ENCODE results near the gene LDLRAD3. TPM values are rescaled to one million over a fixed set of nuclear protein-coding genes. Genes with fewer than 3 reads are reported as not detected.
A peak's percentile ranks its signal among the peaks of the same experiment; 100 is the strongest.

Gene LDLRAD3
- total and polyA plus RNA-seq, 5 donors = 1.8 to 7.0 (median 3.5) TPM

DNA sequence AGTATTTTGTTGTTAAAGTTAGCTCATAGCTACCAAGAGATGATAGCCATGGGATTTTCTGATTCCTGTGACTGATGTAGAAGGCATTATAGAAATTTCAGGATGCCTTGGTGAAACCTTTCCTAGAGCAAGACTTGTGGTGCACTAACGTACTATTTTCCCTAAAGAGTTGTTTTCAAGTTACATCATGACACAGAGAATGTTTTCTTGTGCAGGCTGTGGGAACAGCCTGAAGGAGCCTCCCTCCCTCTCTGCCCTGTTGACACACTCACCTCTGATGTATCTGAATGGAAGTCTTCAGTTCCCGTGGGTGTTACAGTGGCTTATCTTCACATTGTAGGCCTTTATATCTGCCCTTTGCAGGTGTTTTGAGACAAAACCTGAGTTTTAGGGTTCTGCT lies 121.6 kb downstream of the LDLRAD3 start:
- ATAC-seq (peak in 1 of 2 donors; percentile 57), DNase-seq (no peak)
- intact Hi-C loops (cut with DNase I) = no loop called here
- no peaks in the 10 kb centered on the region for H3K4me1 ChIP-seq (ENCODE audit: control insufficient read depth, insufficient read depth, low read length)
- no peak overlapping the region for H3K27ac ChIP-seq (ENCODE audit: low read length)
- H3K9me3 ChIP-seq (ENCODE audit: control insufficient read depth, low read length) = peaks cover 5% of the 10 kb centered on the region
- no peaks in the 10 kb centered on the region for H3K27me3 ChIP-seq (ENCODE audit: control insufficient read depth, insufficient read depth)
- H3K4me3 ChIP-seq (ENCODE audit: low read length) = no peak overlapping the region
- WGBS = 77% methylated on average over 2 of the region's 2 CpGs

DNA sequence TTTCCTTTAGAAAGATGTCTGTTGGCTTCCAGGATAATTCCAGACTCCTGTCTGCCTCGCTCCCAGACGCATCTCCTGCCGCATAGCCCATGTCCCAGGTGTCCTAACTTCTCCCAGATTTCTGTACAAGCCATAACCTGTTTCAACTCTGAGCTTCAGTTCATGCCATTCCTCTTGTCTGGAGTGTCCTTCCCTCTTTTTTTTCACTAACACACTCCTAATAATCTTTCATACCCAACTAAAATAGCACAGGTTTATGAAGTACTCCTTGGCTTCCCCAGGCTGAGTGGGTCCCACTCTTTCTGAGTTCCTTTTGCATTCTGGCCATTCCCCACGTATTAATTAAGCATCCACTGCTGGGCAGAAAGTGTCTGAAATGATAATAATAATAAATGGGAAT lies 123.0 kb downstream of the LDLRAD3 start:
- 87% methylated on average over 4 of the region's 4 CpGs for WGBS
- Histone ChIP-seq H3K27me3 (ENCODE audit: control insufficient read depth, insufficient read depth) (no peaks in the 10 kb centered on the region), H3K9me3 (ENCODE audit: control insufficient read depth, low read length) (peaks cover 5% of the 10 kb centered on the region), H3K27ac (ENCODE audit: low read length) (no peak overlapping the region), H3K4me3 (ENCODE audit: low read length) (no peak overlapping the region), H3K4me1 (ENCODE audit: control insufficient read depth, insufficient read depth, low read length) (no peaks in the 10 kb centered on the region)
- ATAC-seq (no peak), DNase-seq (no peak)
- intact Hi-C loops (cut with DNase I) = no loop called here

DNA sequence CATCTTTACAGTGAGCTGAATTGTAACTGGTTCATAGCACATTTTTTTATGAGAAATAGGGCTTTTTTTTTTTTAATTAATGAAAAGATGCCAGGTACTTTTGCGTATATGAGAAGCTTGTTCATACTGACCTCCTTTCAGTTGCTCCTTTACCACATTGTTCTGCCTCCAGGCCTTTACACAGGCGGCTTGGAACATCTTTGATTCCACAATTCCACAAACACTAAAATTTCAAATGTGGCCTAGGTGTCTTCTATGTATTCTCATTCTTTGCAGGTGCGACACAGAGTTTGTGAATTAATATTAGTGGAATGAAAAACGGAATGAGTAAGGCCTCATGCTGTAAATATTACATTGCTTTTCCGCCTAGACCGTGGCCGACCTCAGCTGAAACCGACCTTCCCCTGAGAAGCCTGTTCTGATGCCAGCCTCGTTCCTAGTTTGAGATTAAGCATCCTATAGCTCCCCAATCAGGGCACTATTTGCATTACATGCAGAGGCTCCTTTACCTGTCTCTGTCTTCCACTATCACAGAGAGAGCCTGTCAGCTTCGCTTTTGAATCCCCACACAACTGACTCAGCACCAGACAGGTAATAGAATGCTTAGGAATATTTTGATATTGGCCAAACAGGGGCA lies 125.8 kb downstream of the LDLRAD3 start:
- H3K9me3 ChIP-seq (ENCODE audit: control insufficient read depth, low read length) = peaks cover 5% of the 10 kb centered on the region
- 90% methylated on average over 10 of the region's 10 CpGs for WGBS
- DNase-seq = no peak
- H3K27me3 ChIP-seq (ENCODE audit: control insufficient read depth, insufficient read depth) = no peaks in the 10 kb centered on the region
- peaks cover 4% of the 10 kb centered on the region for H3K4me1 ChIP-seq (ENCODE audit: control insufficient read depth, insufficient read depth, low read length)
- H3K27ac ChIP-seq (ENCODE audit: low read length) = no peak overlapping the region
- no peak overlapping the region for H3K4me3 ChIP-seq (ENCODE audit: low read length)
- intact Hi-C loops (cut with DNase I) = no loop called here
- no peak for ATAC-seq

DNA sequence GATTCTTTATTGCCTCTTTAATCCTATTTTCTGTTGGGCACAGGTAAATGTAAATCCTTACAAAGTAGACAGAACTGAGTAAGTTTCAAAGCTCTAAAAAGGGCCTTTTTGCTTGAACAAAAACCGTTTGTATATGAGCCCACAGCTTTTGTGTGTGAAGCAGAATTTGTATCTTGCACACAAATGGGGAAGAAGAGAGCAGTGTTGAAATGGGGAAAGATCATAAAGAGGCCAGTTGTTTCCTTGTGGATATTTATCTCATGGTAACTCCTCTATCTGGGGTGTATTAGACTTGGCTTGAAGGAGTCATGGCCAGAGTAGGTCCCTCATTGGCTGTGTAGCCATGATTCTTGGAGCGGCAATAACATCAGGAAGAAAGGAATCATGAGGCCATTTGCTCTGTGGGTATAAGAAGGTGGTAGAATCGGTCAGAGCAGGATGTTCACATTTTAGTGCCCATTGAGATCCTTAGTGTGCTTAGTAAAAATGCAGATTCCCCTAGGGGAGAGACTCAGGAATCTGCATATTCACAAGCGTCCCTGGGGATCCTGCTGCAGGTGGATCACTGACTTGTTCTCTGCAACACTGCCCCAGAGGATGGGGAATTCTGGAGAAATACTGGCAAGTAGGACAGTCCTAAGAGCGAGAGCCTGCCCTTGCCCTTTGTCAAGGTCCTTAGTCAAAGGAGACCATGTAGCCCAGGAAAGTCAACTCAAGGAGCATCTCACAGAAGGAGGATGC lies 126.5 kb downstream of the LDLRAD3 start:
- intact Hi-C loops (cut with DNase I) = no loop called here
- no peak overlapping the region for H3K4me3 ChIP-seq (ENCODE audit: low read length)
- peaks cover 4% of the 10 kb centered on the region for H3K4me1 ChIP-seq (ENCODE audit: control insufficient read depth, insufficient read depth, low read length)
- 76% methylated on average over 5 of the region's 5 CpGs for WGBS
- H3K9me3 ChIP-seq (ENCODE audit: control insufficient read depth, low read length) = peaks cover 5% of the 10 kb centered on the region
- H3K27ac ChIP-seq (ENCODE audit: low read length) = no peak overlapping the region
- ATAC-seq = no peak
- DNase-seq = no peak
- H3K27me3 ChIP-seq (ENCODE audit: control insufficient read depth, insufficient read depth) = no peaks in the 10 kb centered on the region

DNA sequence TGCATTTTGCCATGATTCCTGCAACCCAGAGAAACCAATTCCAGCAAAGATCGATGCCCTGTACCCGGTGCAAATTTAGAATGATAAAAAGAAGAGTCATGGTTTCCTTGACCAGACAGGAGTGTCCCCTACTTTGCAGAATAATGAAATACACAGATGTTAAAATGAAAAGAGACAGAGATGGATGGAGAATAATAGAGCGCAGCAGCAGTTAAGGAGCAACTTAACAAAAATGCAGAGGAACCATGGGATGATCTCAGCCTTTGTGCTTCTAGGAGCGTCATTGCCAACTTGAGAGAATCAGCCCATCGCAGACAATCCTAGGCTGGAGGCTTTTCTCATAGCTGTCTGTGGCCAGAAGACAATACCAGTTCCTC lies 127.1 kb downstream of the LDLRAD3 start:
- no peak overlapping the region for H3K4me3 ChIP-seq (ENCODE audit: low read length)
- 91% methylated on average over 5 of the region's 5 CpGs for WGBS

DNA sequence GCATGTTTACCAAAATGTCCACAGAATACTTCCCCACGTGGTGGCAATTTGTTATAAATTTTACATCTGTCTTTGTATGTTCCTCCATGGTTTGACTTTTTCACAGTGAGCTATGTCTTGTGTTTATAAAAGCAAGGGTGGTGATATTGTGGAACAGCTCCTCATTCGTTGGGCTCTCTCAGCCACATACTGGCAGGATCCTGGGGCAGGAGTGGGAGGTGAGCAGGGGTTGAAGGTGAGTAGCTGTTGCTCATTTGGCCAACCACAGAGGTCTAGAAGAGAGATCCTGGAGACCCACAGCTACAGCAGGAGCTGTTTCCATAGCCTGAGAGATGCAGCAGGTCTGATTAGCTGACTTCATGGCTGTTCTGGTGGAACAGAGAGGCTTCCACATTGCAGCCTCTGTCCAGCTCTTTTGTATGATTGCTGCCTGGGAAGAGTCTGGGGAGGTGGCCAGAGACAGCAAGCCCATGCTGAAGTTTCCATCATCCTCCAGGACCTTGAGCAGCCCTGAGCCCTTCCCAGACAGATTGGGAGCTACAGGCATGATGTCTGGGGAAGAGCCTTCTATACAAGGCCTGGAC lies 128.1 kb downstream of the LDLRAD3 start:
- no peak for ATAC-seq
- DNase-seq = no peak
- Histone ChIP-seq H3K4me3 (ENCODE audit: low read length) (no peak overlapping the region), H3K27me3 (ENCODE audit: control insufficient read depth, insufficient read depth) (no peaks in the 10 kb centered on the region), H3K4me1 (ENCODE audit: control insufficient read depth, insufficient read depth, low read length) (peaks cover 4% of the 10 kb centered on the region), H3K9me3 (ENCODE audit: control insufficient read depth, low read length) (no peaks in the 10 kb centered on the region), H3K27ac (ENCODE audit: low read length) (no peak overlapping the region)
- 86% methylated on average over 2 of the region's 2 CpGs for WGBS
- intact Hi-C loops (cut with DNase I) = no loop called here

More for the DNA sequence above, 127.1 kb downstream of the LDLRAD3 start:
- no peak for DNase-seq
- Histone ChIP-seq H3K9me3 (ENCODE audit: control insufficient read depth, low read length) (peaks cover 2% of the 10 kb centered on the region), H3K4me1 (ENCODE audit: control insufficient read depth, insufficient read depth, low read length) (peaks cover 4% of the 10 kb centered on the region), H3K27me3 (ENCODE audit: control insufficient read depth, insufficient read depth) (no peaks in the 10 kb centered on the region), H3K27ac (ENCODE audit: low read length) (no peak overlapping the region)
- intact Hi-C loops (cut with DNase I) = no loop called here
- ATAC-seq = no peak

DNA sequence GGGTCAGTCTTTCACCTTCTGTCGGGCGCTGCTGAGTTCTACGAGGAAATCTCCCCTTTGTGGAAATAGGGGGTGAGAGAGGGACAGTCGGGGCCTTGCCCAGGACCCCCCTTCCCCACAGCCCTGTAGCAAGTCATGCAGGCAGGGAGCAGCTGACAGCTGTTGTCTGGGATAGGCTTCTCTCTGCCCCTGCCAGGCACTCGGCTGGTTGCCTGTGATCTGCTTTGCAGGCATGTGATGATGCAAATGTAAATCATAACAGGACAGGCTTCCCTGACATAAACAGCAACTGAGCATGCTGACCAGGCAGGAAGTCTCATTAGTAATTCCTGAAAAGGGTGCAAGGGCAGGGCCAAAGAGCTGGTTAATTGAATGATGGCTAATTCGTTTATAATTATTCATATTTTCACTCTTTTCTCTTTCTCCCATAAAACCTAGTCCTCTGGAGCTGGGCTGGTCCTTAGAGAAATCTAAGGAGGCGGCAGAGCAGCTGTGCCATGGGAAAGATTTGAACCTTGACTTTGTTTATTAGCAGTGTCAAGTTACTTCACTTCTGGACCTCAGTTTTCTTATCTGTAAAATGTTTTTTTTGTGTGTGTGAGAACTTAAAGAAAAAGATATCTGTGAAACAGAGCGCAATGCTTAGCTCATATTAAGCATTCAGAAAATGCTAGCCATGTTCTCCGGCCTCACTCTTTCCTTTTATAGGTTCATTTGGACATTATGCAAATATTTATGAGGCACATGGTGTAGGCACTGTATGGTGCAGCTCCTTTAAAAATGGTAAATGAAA lies 129.7 kb downstream of the LDLRAD3 start:
- H3K4me1 ChIP-seq (ENCODE audit: control insufficient read depth, insufficient read depth, low read length) = peaks cover 4% of the 10 kb centered on the region
- DNase-seq (peak; percentile 52 to 69 (median 64)), ATAC-seq (peak; percentile 37 to 66)
- H3K27ac ChIP-seq (ENCODE audit: low read length) = no peak overlapping the region
- intact Hi-C loops (cut with DNase I) = no loop called here
- no peak overlapping the region for H3K4me3 ChIP-seq (ENCODE audit: low read length)
- H3K27me3 ChIP-seq (ENCODE audit: control insufficient read depth, insufficient read depth) = no peaks in the 10 kb centered on the region
- no peaks in the 10 kb centered on the region for H3K9me3 ChIP-seq (ENCODE audit: control insufficient read depth, low read length)
- 57% methylated on average over 9 of the region's 9 CpGs for WGBS

DNA sequence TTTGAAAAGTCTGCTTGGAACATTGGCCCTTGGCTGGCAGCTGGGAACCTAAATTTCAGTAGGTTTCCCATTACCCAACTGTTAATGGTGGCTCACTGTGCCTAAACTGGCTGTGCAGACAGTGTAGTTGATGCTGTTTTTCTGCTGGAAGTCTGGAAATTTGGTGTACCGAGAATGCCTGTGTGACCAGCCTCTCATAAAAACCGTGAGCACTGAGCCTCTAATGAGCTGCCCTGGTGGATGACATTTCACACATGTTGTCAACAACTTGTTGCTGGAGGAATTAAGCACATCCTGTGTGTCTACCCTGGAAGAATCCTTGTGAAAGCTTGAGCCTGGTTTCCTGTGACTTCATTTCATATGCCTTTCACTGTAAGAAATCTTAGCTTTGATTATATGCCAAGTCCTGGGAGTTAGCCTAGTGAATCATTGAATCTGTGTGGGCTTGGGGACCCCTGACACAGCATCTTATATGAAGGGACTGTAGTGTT lies 131.1 kb downstream of the LDLRAD3 start:
- no peaks in the 10 kb centered on the region for H3K9me3 ChIP-seq (ENCODE audit: control insufficient read depth, low read length)
- intact Hi-C loops (cut with DNase I) = no loop called here
- no peak for ATAC-seq
- 65% methylated on average over 2 of the region's 2 CpGs for WGBS
- H3K27ac ChIP-seq (ENCODE audit: low read length) = no peak overlapping the region
- DNase-seq = no peak
- peaks cover 4% of the 10 kb centered on the region for H3K4me1 ChIP-seq (ENCODE audit: control insufficient read depth, insufficient read depth, low read length)
- no peak overlapping the region for H3K4me3 ChIP-seq (ENCODE audit: low read length)
- no peaks in the 10 kb centered on the region for H3K27me3 ChIP-seq (ENCODE audit: control insufficient read depth, insufficient read depth)

DNA sequence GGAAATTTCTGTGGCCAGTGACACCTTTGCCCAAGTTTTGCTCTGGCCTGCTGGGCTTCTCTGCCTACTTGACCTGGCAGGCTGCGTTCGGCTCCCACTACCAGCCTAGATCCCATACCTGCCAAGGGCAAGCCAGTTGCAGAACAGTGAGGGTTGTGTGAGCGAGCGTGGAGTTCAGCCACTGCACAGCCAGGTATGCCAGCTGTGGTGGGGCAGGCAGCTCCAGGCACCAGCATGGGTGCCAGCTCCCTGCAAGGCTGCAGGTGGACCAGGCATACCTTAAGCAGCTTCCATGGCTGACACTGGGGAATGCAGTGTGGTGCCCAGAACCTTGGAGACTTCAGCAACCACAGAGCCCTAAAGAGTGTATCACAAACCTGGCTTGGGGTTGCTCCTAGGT lies 133.5 kb downstream of the LDLRAD3 start:
- WGBS = 97% methylated on average over 4 of the region's 4 CpGs
- DNase-seq (no peak), ATAC-seq (no peak)
- intact Hi-C loops (cut with DNase I) = no loop called here
- no peak overlapping the region for H3K27ac ChIP-seq (ENCODE audit: low read length)
- H3K9me3 ChIP-seq (ENCODE audit: control insufficient read depth, low read length) = no peaks in the 10 kb centered on the region
- peaks cover 4% of the 10 kb centered on the region for H3K4me1 ChIP-seq (ENCODE audit: control insufficient read depth, insufficient read depth, low read length)
- H3K4me3 ChIP-seq (ENCODE audit: low read length) = no peak overlapping the region
- H3K27me3 ChIP-seq (ENCODE audit: control insufficient read depth, insufficient read depth) = no peaks in the 10 kb centered on the region

DNA sequence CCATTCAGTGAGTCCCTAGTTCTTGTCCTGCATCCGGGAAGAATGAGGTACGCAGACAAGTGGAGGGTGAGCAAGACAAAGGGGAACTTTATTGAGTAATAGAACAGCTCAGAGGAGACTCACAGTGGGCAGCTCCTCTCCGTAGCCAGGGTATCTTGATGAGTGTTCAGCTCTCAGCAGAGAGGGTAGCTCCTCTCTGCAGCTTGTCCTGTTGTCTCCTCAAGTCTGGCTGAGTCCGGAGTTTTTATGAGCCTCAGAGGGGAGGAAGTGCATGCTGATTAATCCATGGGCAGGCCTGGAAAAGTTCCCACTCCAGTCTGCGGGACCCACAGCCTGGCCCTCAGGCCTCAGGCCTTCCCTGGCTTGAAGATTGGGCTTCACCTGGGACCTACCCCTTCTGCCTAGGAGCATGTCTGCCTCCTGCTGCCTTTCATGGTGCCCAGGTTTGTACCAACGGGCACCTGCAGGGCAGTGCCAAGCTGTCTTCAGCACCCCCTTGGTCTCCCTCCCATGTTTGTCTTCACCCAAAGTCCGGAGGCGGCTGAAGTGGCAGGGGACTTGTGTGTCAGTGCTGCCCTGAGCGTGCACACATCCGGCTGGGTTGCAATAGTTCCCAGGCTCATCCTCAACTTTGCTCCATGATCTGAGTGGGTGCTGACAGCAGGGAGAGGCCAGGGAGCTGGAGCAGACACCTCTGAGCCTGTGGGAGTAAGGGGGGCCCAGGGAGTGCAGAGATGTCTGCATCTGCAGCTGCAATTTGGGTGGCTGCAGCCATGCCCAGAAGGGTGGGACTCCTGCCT lies 134.2 kb downstream of the LDLRAD3 start:
- H3K4me1 ChIP-seq (ENCODE audit: control insufficient read depth, insufficient read depth, low read length) = peaks cover 4% of the 10 kb centered on the region
- intact Hi-C loops (cut with DNase I) = no loop called here
- no peak overlapping the region for H3K27ac ChIP-seq (ENCODE audit: low read length)
- WGBS = 88% methylated on average over 10 of the region's 10 CpGs
- DNase-seq = no peak
- H3K27me3 ChIP-seq (ENCODE audit: control insufficient read depth, insufficient read depth) = no peaks in the 10 kb centered on the region
- H3K9me3 ChIP-seq (ENCODE audit: control insufficient read depth, low read length) = no peaks in the 10 kb centered on the region
- H3K4me3 ChIP-seq (ENCODE audit: low read length) = no peak overlapping the region
- no peak for ATAC-seq

Data from right cardiac atrium (tissue), 5 donors.